Caco-2 (cell line): ENCODE measurements around the gene EPHB2. TPM values are rescaled to one million over a fixed set of nuclear protein-coding genes. Genes with fewer than 3 reads are reported as not detected.

Experiments used
- BruUV-seq: library from RNA; stranded (reverse); fragments of 400-500 nt; replicated peaks from 2 replicates; lab custom pipeline; 2021; lab: Mats Ljungman, UMichigan
- CTCF ChIA-PET: fragments of 300-600 bp; sonication (Branson Sonifier 250); formaldehyde crosslinking; loops from one replicate; lab custom pipeline; 2022; ENCODE audit warnings: antibody characterized with exemption; lab: Charles Lee
- POLR2A ChIA-PET: fragments of 300-600 bp; sonication (Branson Sonifier 250); formaldehyde crosslinking; loops from one replicate; lab custom pipeline; 2022; ENCODE audit warnings: antibody characterized with exemption; lab: Charles Lee
- DNase-seq, 2 experiments: peaks; one replicate each; pipeline versions ENCODE4 v3.0.0 to v3.0.0-alpha.2; 2020 to 2022
- H3K27me3 ChIP-seq: replicated peaks from 2 replicates; pipeline ENCODE4 v1.6.0; 2011; ENCODE audit warnings: low read length; ENCODE audit not compliant: control insufficient read depth, insufficient read depth
- H3K36me3 ChIP-seq: 2 replicates; pipeline ENCODE4 v1.5.1; 2011; ENCODE audit warnings: low read length; ENCODE audit not compliant: control insufficient read depth, insufficient read depth
- H3K4me1 ChIP-seq: fragments of 250-450 bp; sonication (Bioruptor Pico); 2 replicates; pipeline ENCODE4 v1.5.1; 2020; ENCODE audit warnings: mild to moderate bottlenecking
- H3K4me3 ChIP-seq: 2 replicates; pipeline ENCODE4 v1.5.1; 2011; ENCODE audit warnings: low read depth, mild to moderate bottlenecking, control low read depth, low read length
- H3K9me3 ChIP-seq: fragments of 250-450 bp; sonication (Bioruptor Pico); 2 replicates; pipeline ENCODE4 v1.5.1; 2020; ENCODE audit warnings: mild to moderate bottlenecking, moderate library complexity
- H3K27ac Mint-ChIP-seq: one replicate; pipeline ENCODE4 v1.8.0; 2022; ENCODE audit warnings: mixed read lengths; ENCODE audit not compliant: unreplicated experiment
- H3K27me3 Mint-ChIP-seq: one replicate; pipeline ENCODE4 v1.8.0; 2022; ENCODE audit warnings: mixed read lengths; ENCODE audit not compliant: insufficient read depth, unreplicated experiment
- H3K36me3 Mint-ChIP-seq: one replicate; pipeline ENCODE4 v1.8.0; 2022; ENCODE audit warnings: mild to moderate bottlenecking, mixed read lengths; ENCODE audit not compliant: insufficient read depth, unreplicated experiment
- H3K4me1 Mint-ChIP-seq: one replicate; pipeline ENCODE4 v1.8.0; 2022; ENCODE audit warnings: low read depth, mixed read lengths; ENCODE audit not compliant: unreplicated experiment
- H3K4me3 Mint-ChIP-seq: one replicate; pipeline ENCODE4 v1.8.0; 2022; ENCODE audit warnings: mild to moderate bottlenecking, moderate library complexity, mixed read lengths; ENCODE audit not compliant: unreplicated experiment
- H3K9me3 Mint-ChIP-seq: one replicate; pipeline ENCODE4 v1.8.0; 2022; ENCODE audit warnings: mixed read lengths; ENCODE audit not compliant: unreplicated experiment
- CTCF ChIP-seq, 2 experiments: fragments of 200-600 bp in 1 of 2; IDR thresholded peaks; 1 replicate in 1 of 2; 2 replicates in 1 of 2; pipeline versions ENCODE4 v1.5.1 to v1.8.0; 2011 to 2022; ENCODE audit warnings: antibody characterized with exemption in 1 of 2, control low read depth in 1 of 2, inconsistent platforms in 1 of 2, low read depth in 1 of 2, low read length in 1 of 2, mild to moderate bottlenecking in 1 of 2, moderate library complexity in 1 of 2; ENCODE audit not compliant: insufficient read depth in 1 of 2, severe bottlenecking in 1 of 2, unreplicated experiment in 1 of 2
- intact Hi-C: fragments of 100-400 bp; cut with micrococcal nuclease; formaldehyde crosslinking; loops from one replicate; pipeline ENCODE4 v1.10.0; 2022; ENCODE audit not compliant: unreplicated experiment
- total RNA-seq: library from RNA; stranded (reverse); gene quantifications from 2 replicates; pipeline ENCODE4 v1.2.3, GENCODE V29; 2022

EPHB2 gene
- total RNA-seq, 1 experiment from 2014 or later, result 30.1 TPM

- TF ChIP-seq CTCF (IDR thresholded peaks at IDR 0.05; ENCODE audit: insufficient read depth in 1 of 2, low read depth in 1 of 2, low read length in 1 of 2, severe bottlenecking in 1 of 2, unreplicated experiment in 1 of 2), result no peak
- BruUV-seq, result no TSS peak
- H3K27ac Mint-ChIP-seq, result no peak overlapping the region
- no peaks in the 10 kb centered on the region; the same call in 1 of the 2 replicates for H3K36me3 ChIP-seq
- DNase-seq, result no peak
- H3K4me1 ChIP-seq, result no peaks in the 10 kb centered on the region
- peaks cover 4% of the 10 kb centered on the region for H3K36me3 Mint-ChIP-seq
- no peak overlapping the region for H3K4me3 ChIP-seq
- no peak overlapping the region for H3K4me3 Mint-ChIP-seq
- H3K9me3 Mint-ChIP-seq, result no peaks in the 10 kb centered on the region
- no peaks in the 10 kb centered on the region for H3K4me1 Mint-ChIP-seq
- H3K9me3 ChIP-seq, result no peaks in the 10 kb centered on the region
- H3K27me3 ChIP-seq, result no peaks in the 10 kb centered on the region
- ChIA-PET CTCF (no interaction called here), POLR2A (no interaction called here)
- intact Hi-C loops, result no loop called here
- H3K27me3 Mint-ChIP-seq, result no peaks in the 10 kb centered on the region
Observed at GRCh38 chr1:22900451-22900850, 189.8 kb downstream of the EPHB2 start.

GRCh38 chr1:22903113-22903512, 192.5 kb downstream of the EPHB2 start:
- Histone ChIP-seq H3K4me3 (no peak overlapping the region), H3K4me1 (no peaks in the 10 kb centered on the region), H3K9me3 (no peaks in the 10 kb centered on the region), H3K36me3 (no peaks in the 10 kb centered on the region; the same call in 1 of the 2 replicates), H3K27me3 (no peaks in the 10 kb centered on the region)
- no peak for DNase-seq
- H3K4me1 Mint-ChIP-seq, result no peaks in the 10 kb centered on the region
- no peaks in the 10 kb centered on the region for H3K9me3 Mint-ChIP-seq
- BruUV-seq, result no TSS peak
- no peak overlapping the region for H3K27ac Mint-ChIP-seq
- peaks cover 6% of the 10 kb centered on the region for H3K36me3 Mint-ChIP-seq
- ChIA-PET CTCF (no interaction called here), POLR2A (no interaction called here)
- no peak for TF ChIP-seq CTCF (IDR thresholded peaks at IDR 0.05; ENCODE audit: insufficient read depth in 1 of 2, low read depth in 1 of 2, low read length in 1 of 2, severe bottlenecking in 1 of 2, unreplicated experiment in 1 of 2)
- intact Hi-C loops, result no loop called here
- no peak overlapping the region for H3K4me3 Mint-ChIP-seq
- no peaks in the 10 kb centered on the region for H3K27me3 Mint-ChIP-seq

- no peaks in the 10 kb centered on the region for H3K27me3 Mint-ChIP-seq
- POLR2A ChIA-PET, result no interaction called here
Observed at GRCh38 chr1:22906968-22907367, 196.3 kb downstream of the EPHB2 start.

More at GRCh38 chr1:22906968-22907367, 196.3 kb downstream of the EPHB2 start:
- H3K4me3 ChIP-seq, result no peak overlapping the region
- H3K36me3 ChIP-seq, result no peaks in the 10 kb centered on the region; the same call in 1 of the 2 replicates
- Mint-ChIP-seq H3K4me3 (no peak overlapping the region), H3K27ac (no peak overlapping the region), H3K36me3 (peaks cover 10% of the 10 kb centered on the region), H3K9me3 (no peaks in the 10 kb centered on the region), H3K4me1 (no peaks in the 10 kb centered on the region)
- BruUV-seq, result no TSS peak
- no peaks in the 10 kb centered on the region for H3K27me3 ChIP-seq
- DNase-seq, result no peak
- no peaks in the 10 kb centered on the region for H3K4me1 ChIP-seq
- TF ChIP-seq CTCF (IDR thresholded peaks at IDR 0.05; ENCODE audit: insufficient read depth in 1 of 2, low read depth in 1 of 2, low read length in 1 of 2, severe bottlenecking in 1 of 2, unreplicated experiment in 1 of 2), result no peak
- CTCF ChIA-PET, result no interaction called here
- H3K9me3 ChIP-seq, result no peaks in the 10 kb centered on the region
- intact Hi-C loops, result no loop called here
